Activated CD8-positive, alpha-beta memory T cell treated with anti-CD3 and anti-CD28 coated beads, Interleukin-2, amount 50 U/mL, for 1 hour (primary cell): ENCODE measurements around the gene TMEM52.

Source experiments
- DNase-seq: peaks from one replicate; pipeline ENCODE4 v3.0.0-alpha.2; 2020; ENCODE audit errors: extremely low read depth

Gene TMEM52

DNA sequence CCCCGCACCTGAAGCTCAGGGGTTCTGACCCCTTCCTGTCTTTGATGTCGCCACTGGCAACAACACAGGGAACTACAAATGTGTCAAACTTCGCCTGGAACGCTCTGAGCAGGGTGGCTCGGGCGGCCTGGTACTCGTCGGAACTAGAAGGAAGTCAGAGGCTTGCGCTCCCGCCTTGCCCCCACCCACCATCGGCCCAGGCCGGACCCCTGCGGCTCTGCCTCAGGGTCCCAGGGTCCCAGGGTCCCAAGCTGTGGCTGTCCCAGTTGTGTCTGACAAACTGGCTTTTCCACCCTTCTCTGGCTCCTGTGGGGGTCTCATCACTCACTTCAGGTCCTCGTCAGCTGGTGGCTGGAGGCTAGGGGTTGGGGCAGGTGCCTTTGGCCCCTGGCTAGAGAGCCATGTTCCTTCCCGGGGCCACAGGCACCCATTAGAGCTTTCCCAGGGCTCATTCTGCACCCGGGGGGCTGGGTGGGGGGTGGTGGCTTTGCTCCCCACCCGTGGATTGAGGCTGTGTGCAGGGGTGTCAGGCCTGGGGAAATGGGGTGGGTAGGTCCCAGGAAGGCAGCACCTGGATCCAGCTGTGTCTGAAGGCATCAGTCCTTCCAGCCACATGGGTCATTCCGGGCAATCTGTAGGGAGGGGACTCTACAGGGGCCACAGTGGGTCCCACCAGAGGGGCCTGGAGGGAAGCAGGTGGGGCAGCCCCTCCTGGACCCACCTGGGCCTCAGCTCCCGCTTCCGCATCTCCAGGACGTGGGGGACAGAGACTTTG, 8.0 kb upstream of the TMEM52 start:
- no peak for DNase-seq

DNA sequence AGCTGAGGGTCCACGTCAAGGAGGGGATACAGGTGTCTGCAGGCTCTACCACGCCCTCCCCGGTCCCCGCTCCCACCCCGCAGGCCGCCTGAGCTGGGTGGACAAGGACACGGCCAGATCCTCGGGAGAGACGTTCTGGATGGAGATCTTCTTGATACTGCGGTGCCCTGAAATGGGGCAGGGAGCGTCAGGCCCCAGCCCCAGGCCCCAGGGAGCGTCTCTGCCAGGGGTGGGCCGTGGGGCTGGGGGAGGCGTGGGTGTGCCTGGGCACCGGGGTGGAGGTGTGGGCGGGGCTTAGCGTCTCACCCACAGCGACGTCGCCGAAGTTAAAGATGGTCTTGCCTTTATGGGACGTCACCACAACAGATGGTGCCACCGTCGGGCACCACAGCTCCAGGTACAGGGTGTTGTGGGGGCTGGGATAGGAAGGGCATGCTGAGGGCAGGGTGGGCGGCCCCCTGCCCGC, 7.3 kb upstream of the TMEM52 start:
- no peak for DNase-seq

- no peak for DNase-seq
Measured at GRCh38 chr1:1925437-1926345, 6.6 kb upstream of the TMEM52 start.

GRCh38 chr1:1924849-1925248, 5.8 kb upstream of the TMEM52 start:
- no peak for DNase-seq

GRCh38 chr1:1924386-1924785, 5.3 kb upstream of the TMEM52 start:
- no peak for DNase-seq

DNA sequence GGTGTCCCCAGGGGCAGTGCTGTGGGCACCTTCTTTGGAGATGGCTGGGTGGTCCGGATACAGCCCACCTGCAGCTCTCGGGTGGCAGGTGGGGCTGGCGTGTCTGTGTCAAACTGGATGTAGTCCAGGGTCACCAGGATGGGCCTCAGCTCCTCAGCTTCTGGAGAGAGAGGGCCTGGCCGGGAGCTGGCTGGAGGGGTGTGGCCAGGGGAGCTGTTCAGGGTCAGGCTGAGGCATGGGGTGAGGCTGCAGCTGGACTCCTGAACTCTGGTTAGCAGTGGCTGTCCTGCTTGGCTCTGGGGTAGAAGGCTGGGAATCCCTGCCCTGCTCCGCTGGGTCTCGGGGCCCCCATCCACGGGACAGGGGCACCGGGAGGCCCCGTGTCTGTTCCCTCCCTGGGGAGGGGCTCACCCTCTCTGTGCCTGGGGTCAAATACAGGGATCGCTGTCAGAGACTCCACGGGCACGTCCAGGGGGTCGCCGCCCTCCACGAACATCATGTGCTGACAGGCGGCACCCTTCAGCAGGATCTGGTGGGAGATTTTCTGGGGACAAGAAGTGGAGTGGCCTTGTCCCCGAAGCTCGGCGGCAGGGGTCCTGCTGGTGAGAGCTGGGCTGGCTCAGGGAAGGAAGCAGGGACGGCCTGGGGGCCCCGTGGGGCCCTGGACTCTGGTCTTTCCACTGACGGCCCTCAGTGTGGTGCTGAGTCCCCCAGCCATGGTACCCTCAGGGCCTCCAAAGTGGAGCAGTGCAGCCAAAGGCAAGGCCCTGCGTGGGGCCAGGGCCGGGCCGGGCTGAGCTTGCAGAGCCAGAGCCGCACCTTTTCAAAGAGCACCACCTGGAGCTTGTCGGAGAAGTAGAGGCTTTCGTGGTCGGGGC, 4.1 kb upstream of the TMEM52 start:
- no peak for DNase-seq

- no peak for DNase-seq
Measured at GRCh38 chr1:1922702-1922955, 3.5 kb upstream of the TMEM52 start.

- DNase-seq = no peak
Measured at GRCh38 chr1:1921901-1922701, 3.0 kb upstream of the TMEM52 start.

DNA sequence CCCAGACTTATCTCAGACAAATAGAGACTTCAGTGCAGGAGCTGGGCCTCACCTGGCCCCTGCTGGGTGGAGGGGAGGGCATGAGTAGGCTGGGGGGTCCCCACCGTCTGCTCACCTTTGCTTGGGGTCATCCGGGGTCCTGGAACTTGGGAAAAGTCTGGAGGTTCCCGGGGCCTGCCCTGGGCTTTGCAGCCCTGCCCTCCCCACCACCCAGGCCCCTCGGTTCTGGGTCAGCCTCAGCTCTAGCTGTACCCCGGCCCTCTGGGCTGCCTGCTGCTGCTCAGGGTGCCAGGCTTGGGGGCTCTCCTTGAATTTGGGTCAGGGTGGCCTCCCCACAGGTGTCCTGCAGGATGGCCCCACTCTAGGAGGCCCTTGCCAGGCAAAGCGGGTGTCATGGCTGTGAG, 2.4 kb upstream of the TMEM52 start:
- no peak for DNase-seq

DNA sequence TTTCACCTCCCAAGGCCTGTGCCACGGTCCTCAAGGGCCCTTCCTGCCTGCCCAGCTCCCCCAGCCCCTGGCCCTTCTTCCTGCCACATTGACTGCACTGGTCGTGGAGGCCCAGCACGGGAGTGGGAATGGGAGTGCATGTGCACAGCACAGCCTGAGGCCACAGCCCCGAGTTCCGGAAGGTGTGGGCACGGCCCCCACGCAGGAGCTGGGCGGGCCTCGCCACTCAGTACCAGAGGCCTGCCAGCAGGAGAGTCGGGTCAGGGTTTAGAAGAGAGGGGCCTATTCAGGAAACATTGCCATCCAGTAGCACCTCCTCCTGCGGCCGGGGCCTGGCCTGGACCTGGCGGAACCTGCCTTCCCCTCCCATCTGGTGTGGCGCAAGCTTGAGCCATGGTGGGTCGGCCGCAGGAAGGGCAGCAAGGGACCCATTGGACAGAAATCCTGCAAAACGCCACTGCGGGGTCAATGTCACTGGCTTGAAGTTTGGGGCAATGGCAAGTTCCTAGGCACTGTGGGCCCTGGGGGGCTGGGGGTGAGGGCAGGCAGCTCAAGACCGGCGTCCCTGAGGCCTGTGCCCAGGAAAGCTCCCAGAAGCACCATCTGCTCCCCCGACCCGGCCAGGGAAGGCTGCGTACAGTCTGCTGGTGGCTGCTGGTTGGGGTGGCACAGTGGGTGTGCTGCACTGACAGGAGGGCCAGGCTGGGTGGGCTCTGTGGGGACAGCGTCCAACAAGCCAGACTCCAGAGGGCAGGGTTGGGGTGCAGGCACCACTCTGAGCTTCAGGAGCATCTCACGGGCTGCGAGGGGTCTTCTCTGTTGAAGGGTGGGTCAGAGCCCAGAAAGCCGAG, 1.8 kb upstream of the TMEM52 start:
- no peak for DNase-seq

DNA sequence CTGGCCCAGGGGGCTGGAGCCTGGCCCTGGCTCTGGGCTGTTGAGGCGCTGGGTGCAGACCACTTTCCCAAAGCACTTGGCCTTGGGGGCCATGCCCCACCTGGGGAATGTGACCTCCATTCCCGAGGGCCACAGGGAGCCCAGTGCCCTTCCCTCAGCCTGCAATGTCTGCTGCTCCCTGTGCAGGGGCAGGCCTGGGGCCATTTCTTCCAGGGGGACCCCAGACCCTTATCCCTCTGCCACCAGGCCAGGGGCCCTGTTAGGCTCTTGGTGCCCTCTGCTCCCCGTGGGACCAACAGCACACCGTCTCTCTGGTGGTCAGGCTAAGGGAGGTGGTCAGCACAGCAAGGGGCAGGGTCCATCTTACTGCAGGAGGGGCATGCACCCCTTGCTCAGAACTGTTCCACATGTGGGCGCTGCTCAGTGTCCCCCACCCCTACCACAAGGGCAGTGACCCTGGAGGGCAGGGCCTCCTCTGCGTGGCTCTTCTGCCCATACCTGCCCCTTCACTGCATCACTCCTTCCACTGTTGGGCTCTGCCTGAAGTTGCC, 1.1 kb upstream of the TMEM52 start:
- no peak for DNase-seq

DNA sequence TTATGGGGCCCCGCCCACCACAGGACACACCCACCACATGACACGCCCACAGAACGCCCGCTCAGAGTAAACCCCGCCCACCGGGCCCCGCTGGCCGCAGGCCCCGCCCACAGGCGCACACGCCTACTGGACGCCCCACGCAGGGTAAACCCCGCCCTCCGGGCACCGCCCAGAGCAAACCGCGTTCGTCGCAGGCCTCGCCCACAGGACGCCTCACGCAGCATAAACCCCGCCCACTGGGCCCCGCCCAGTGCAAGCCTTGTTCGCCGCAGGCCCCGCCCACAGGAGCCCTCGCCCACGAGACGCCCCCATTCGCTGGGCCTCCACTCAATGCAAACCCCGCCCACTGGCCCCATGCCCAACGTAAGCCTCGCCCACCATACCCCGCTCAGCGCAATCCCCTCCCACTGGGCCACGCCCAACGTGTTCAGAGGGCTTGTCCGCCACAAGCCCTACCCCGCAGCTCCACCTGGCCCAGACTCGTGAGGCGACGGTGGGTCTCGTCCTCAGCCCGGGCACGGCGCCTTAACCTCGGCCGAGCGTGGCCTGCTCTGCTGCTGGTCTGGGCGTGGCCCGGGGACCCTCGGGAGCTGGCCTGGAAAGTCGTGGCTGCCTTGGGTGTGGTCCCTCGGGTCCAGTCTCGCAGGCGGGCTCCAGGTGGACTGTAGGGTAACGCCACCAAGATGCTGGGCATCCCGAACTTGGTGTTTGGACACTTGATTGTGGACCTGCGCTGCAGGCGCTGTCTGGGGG, 401 bp upstream of the TMEM52 start:
- DNase-seq = peak; percentile 97

DNA sequence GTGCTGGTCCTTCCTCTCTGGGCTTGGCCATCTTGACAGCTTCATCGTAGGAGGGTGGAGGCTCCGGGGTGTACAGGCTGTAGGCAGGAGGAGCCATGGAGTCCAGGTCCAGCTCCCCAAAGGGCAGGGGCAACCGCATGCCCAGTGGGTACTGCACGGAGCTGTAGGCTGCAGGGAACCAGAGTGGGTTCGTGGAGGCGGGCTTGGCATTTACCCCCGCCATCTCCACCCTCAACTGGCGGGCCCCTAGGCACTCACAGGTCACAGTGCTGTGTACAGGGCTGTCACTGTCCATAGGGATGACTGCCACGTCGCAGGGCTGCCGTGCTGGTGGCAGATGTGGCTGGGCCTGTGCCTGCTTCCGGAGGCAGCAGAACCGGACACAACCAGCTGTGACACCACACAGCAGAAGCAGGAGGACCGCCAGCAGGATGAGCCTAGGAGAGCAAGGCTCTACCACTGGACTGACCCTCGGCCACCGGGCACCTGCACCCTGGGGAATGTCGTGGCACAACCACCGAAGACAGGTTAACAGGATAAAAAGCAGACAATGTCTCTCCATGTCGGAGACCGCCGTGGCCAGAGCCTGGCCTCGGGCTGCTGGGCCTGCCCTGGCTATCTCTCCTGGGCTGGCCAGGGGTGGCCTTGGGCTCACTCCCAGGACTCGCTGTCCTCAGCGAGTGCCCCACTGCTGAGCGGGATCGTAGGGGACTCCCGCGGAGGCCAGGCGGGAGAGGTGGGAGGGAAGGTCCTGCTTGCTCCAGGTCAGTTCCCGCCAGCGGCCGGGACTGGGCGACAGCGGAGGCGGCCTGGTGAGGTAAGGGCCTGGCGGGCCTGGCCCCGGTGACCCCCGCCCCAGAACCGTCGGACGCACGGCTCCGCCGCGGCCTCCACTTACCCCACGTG, 831 bp downstream of the TMEM52 start:
- no peak for DNase-seq

DNA sequence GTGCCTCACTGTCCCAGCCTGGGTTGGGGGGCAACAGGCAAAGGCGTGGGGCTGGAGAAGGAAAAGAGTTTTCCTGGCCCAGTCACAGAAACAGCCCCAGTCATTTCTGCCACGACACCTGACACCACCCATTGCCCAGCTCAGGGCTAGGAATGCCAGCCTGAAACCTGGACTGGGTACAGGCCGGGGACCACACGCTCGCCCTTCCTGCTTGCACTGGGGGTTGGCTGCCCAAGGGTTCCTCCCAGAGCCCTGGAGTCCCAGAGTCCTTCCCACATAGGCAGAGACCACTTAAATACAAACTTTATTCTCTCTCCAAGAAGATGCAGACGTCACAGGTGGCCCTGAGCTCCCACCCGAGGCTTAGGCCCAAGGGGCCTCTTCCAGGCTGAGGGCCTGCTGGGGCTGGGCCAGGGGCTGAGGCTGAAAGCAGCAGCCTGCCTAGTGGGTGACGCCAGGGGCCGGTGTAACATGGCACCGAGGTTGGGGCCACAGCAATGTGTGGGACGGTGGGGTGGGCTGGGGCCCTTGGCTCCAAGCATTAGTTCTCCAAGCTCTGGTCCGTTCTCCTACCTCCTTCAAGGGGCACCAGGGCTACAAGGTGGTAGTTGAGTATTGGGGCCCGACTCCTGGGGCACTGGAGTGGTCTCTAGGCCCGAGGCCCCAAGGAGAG, 1.6 kb downstream of the TMEM52 start:
- DNase-seq = no peak

- DNase-seq = no peak
Measured at GRCh38 chr1:1916851-1917251, 2.2 kb downstream of the TMEM52 start.

DNA sequence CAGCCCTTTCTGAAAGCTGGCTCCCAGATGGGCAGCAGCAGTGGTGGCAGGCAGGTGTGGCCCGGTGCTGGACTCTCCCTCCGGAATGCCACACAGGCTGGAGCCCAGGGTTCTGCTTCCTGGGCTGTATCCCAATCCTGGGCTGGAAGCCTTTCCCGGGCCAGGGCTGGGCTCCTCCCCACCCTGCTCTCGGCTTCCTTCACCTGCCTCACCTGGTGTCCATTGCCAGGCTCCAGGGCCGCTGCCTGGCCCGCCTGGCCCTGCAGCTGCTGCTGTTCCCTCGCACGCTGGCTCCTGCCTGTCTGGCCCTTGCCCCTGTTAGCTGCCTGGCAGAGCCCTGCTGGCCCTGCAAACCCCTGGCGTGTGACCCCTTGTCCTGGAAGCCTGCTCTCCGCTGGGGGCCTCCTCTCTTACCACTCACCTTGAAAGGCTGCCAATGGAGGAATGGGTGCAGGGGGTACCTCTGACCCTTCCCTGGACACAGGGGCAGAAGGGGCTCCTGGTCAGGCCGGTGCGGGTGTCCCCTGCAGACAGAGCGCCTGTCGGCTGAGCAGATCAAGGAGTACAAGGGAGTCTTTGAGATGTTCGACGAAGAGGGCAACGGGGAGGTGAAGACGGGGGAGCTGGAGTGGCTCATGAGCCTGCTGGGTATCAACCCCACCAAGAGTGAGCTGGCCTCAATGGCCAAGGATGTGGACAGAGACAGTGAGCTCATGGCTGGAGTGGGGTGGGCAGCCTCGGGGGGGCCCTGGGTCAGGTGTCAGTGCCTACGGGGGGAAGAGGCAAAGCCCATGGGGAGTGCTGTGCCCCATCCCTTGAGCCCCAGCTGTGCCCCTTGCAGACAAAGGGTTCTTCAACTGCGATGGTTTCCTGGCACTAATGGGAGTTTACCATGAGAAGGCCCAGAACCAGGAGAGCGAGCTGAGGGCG, 2.9 kb downstream of the TMEM52 start:
- DNase-seq = no peak
